Activated naive CD8-positive, alpha-beta T cell treated with anti-CD3 and anti-CD28 coated beads for 36 hours (primary cell): ENCODE data around the gene THAP8. TPM values are rescaled to one million over a fixed set of nuclear protein-coding genes. Genes with fewer than 3 reads are reported as not detected.
"Not testable (repeated sequence)": the region's sequence is repeated elsewhere in the genome, so short reads cannot be mapped to it uniquely, and the experiment has no call there.

ENCODE experiments used
- DNase-seq: peaks from one replicate; pipeline ENCODE4 v3.0.0; 2021
- H3K27ac Mint-ChIP-seq: one replicate; pipeline ENCODE4 v1.8.0; 2022; ENCODE audit warnings: mild to moderate bottlenecking, moderate library complexity, mixed read lengths
- H3K27me3 Mint-ChIP-seq: one replicate; pipeline ENCODE4 v1.8.0; 2022; ENCODE audit warnings: mild to moderate bottlenecking, mixed read lengths
- H3K36me3 Mint-ChIP-seq: one replicate; pipeline ENCODE4 v1.8.0; 2021; ENCODE audit warnings: mild to moderate bottlenecking, mixed read lengths
- H3K4me1 Mint-ChIP-seq: one replicate; pipeline ENCODE4 v1.8.0; 2021; ENCODE audit warnings: mixed read lengths
- H3K4me3 Mint-ChIP-seq: one replicate; pipeline ENCODE4 v1.8.0; 2022; ENCODE audit warnings: mild to moderate bottlenecking, moderate library complexity, mixed read lengths
- H3K9me3 Mint-ChIP-seq: one replicate; pipeline ENCODE4 v1.8.0; 2022; ENCODE audit warnings: mixed read lengths
- total RNA-seq, 2 experiments: library from RNA; stranded (reverse); gene quantifications; one replicate each; pipeline ENCODE4 v1.2.3, GENCODE V29; 2021

The THAP8 gene
- total RNA-seq, 2 experiments from 2014 or later, result 2.4 to 2.7 TPM

- Mint-ChIP-seq H3K27ac (no peak overlapping the region), H3K4me1 (no peaks in the 10 kb centered on the region), H3K36me3 (peaks cover 42% of the 10 kb centered on the region), H3K4me3 (no peak overlapping the region), H3K9me3 (no peaks in the 10 kb centered on the region), H3K27me3 (no peaks in the 10 kb centered on the region)
- no peak for DNase-seq
These were observed 27.8 kb upstream of the THAP8 start for GRCh38 chr19:36081894-36082293.

GRCh38 chr19:36081385-36081784 lies 27.3 kb upstream of the THAP8 start:
- no peak for DNase-seq
- no peaks in the 10 kb centered on the region for H3K9me3 Mint-ChIP-seq
- H3K36me3 Mint-ChIP-seq, result peaks cover 39% of the 10 kb centered on the region
- no peaks in the 10 kb centered on the region for H3K27me3 Mint-ChIP-seq
- H3K4me1 Mint-ChIP-seq, result no peaks in the 10 kb centered on the region
- no peak overlapping the region for H3K4me3 Mint-ChIP-seq
- H3K27ac Mint-ChIP-seq, result no peak overlapping the region

DNA sequence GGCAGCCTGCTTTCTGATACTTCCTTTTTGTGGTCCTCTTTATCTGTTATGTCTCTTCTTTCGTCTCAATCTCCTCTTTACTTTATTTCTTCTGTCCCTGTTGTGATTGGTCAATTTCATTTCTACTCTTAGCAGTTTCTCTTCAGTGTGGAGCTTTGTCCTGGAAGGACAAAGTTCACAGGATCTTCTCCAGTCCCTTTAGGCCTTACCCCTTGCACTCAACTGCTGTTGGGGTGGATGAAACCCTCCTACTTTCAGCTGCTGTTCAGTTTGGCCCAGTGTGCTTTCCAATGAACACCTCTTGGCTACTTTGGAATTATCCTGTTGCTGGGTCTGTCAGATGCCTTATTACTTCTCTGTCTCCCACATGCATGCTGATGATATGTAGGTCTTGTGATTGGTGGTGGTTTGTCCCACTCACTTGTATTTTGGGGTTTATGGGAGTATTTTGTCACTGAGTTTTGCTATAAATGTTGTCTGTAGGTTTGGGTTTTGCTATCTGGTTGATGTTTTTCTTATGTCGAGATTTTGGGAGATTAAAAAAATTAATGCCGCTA lies 25.4 kb upstream of the THAP8 start:
- Mint-ChIP-seq H3K9me3 (no peaks in the 10 kb centered on the region), H3K27ac (no peak overlapping the region), H3K36me3 (peaks cover 38% of the 10 kb centered on the region), H3K4me1 (no peaks in the 10 kb centered on the region), H3K27me3 (no peaks in the 10 kb centered on the region), H3K4me3 (no peak overlapping the region)
- no peak for DNase-seq

DNA sequence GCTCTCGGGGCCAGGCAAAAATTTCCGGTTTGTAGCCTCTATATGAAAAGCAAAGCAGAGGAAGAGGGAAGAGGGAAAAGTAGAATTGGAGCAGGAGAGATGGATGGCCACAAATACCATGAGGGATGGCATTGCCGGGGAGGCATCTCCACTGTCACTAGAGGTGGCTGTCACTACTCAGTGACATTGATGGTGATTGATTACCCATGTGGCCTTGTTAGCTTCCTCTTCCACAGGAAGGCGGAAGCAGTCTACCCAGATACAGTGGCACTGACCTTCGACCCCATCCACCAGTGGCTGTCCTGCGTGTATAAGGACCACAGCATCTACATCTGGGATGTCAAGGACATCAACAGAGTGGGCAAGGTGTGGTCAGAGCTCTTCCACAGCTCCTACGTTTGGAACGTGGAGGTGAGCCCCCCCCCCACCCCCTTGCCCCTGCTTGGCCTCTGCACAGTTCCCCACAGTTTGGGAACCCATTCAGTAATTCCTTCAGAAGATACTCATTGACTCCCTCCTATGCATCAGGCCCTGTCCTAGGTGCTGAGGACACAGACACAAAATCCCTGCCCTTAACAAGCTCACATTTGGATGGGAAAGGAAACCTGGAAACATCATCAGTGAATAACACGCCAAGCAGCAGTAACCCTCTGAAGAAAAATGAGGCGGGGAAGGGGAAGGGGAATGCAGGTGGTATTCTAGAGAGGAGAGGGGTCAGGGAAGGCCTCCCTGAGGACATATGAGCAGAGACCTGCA lies 19.2 kb upstream of the THAP8 start:
- H3K4me1 Mint-ChIP-seq, result no peaks in the 10 kb centered on the region
- DNase-seq, result no peak
- no peak overlapping the region for H3K4me3 Mint-ChIP-seq
- no peaks in the 10 kb centered on the region for H3K27me3 Mint-ChIP-seq
- peaks cover 32% of the 10 kb centered on the region for H3K36me3 Mint-ChIP-seq
- H3K27ac Mint-ChIP-seq, result no peak overlapping the region
- H3K9me3 Mint-ChIP-seq, result no peaks in the 10 kb centered on the region

DNA sequence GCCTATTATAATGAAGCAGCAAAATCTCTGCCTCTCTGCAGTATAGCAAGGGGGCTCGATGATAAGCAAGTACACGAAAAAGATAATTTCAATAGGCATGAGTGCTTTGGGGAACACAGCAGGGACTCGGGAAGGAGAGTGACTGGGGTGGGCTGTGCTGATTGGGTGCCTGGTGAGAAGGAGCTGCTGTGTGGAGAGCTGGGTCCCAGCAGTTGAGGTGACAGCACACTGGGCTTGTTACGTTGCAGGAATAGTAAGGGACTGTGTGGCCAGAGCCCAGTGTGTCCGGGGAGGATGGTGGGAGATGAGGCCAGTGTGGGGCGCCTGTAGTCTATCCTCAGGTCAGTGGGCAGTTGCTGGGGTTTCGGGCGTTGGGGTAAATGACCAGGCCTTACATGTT lies 18.0 kb upstream of the THAP8 start:
- no peak for DNase-seq
- no peaks in the 10 kb centered on the region for H3K9me3 Mint-ChIP-seq
- H3K27me3 Mint-ChIP-seq, result no peaks in the 10 kb centered on the region
- H3K27ac Mint-ChIP-seq, result no peak overlapping the region
- no peaks in the 10 kb centered on the region for H3K4me1 Mint-ChIP-seq
- no peak overlapping the region for H3K4me3 Mint-ChIP-seq
- peaks cover 40% of the 10 kb centered on the region for H3K36me3 Mint-ChIP-seq

- H3K36me3 Mint-ChIP-seq, result peaks cover 33% of the 10 kb centered on the region
- H3K9me3 Mint-ChIP-seq, H3K27me3 Mint-ChIP-seq, H3K4me3 Mint-ChIP-seq, DNase-seq, H3K27ac Mint-ChIP-seq, H3K4me1 Mint-ChIP-seq: not testable (repeated sequence)
These were observed 14.9 kb upstream of the THAP8 start for GRCh38 chr19:36068810-36069499.

DNA sequence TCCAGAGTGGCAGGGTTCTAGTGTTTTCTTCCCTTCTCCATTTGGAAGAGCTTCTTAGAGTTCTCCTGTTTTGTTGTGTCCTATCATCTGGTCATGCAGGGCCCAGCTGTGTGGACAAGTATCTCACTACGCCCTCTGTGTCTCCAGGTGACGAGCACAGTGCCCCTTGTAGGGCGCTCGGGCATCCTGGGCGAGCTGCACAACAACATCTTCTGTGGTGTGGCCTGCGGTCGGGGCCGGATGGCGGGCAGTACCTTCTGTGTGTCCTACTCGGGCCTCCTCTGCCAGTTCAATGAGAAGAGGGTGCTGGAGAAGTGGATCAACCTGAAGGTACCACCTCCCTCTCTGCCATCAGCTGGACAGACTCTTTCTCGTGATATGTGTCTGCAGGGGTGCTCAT lies 13.6 kb upstream of the THAP8 start:
- Mint-ChIP-seq H3K27ac (no peak overlapping the region), H3K9me3 (no peaks in the 10 kb centered on the region), H3K4me1 (no peaks in the 10 kb centered on the region), H3K27me3 (no peaks in the 10 kb centered on the region), H3K4me3 (no peak overlapping the region), H3K36me3 (peaks cover 26% of the 10 kb centered on the region)
- DNase-seq, result no peak

- peaks cover 24% of the 10 kb centered on the region for H3K36me3 Mint-ChIP-seq
- H3K4me3 Mint-ChIP-seq, result no peak overlapping the region
- no peaks in the 10 kb centered on the region for H3K9me3 Mint-ChIP-seq
- H3K27ac Mint-ChIP-seq, result no peak overlapping the region
- H3K4me1 Mint-ChIP-seq, result no peaks in the 10 kb centered on the region
- DNase-seq, result no peak
- no peaks in the 10 kb centered on the region for H3K27me3 Mint-ChIP-seq
These were observed 10.7 kb upstream of the THAP8 start for GRCh38 chr19:36064826-36065225.

- Mint-ChIP-seq H3K4me1 (peaks cover 4% of the 10 kb centered on the region), H3K27me3 (no peaks in the 10 kb centered on the region), H3K36me3 (peaks cover 6% of the 10 kb centered on the region), H3K27ac (no peak overlapping the region), H3K4me3 (no peak overlapping the region), H3K9me3 (no peaks in the 10 kb centered on the region)
- DNase-seq, result no peak
These were observed 7.3 kb upstream of the THAP8 start for GRCh38 chr19:36061367-36061766.

DNA sequence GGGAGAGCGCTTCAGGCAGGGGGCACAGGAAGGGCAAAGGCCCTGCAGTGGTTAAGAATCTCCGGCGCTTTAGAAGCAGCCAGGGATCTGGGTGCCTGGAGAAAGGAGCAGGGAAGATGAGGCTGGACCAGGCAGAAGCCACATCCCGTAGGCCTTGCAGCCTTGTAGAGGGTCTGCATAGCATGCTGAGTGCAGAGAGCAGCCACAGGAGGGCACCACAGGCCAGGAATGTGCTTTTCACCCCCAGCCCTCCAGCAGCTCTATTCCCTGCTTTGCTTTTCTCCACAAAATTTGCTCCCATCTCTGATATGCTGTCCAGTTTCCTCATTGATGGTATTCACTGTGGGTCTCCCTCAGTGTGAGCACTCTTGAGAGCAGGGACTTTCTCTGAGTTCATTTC lies 6.3 kb upstream of the THAP8 start:
- Mint-ChIP-seq H3K27me3 (no peaks in the 10 kb centered on the region), H3K4me3 (no peak overlapping the region), H3K9me3 (no peaks in the 10 kb centered on the region), H3K27ac (no peak overlapping the region), H3K4me1 (peaks cover 9% of the 10 kb centered on the region), H3K36me3 (peaks cover 6% of the 10 kb centered on the region)
- DNase-seq, result peak; percentile 14

DNA sequence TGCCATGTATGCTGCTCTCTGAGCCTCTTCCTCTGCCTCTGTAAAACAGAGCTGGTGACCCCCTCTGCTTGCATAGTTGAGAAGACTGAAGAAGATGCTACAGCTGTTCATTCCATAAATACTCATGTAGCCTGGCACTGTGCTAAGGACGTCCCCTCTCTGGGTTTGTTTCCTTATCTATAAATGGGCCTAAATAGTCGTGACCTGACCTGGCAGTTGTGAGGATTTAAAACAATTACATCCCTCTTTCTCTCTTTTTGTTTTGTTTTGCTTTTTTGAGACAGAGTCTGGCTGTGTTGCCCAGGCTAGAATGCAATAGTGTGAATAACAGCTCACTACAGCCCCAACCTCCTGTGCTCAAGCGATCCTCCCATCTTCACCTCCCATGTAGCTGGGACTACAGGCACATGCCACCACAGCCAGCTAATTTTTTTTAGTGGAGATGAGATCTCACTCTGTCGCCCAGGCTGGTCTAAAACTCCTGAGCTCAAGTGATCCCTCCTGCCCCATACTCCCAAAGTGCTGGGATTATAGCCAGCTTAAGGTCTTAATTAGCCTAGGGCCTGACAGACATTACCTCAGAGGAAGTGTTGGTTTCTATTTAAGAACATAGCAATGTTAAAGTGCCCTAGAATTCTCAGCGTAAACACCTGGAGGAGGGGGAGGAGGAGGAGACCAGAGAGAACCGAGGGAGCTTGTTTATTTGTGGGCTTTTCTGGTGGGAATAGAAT lies 5.3 kb upstream of the THAP8 start:
- H3K9me3 Mint-ChIP-seq, result no peaks in the 10 kb centered on the region
- H3K4me1 Mint-ChIP-seq, result peaks cover 12% of the 10 kb centered on the region
- no peak for DNase-seq
- H3K4me3 Mint-ChIP-seq, result no peak overlapping the region
- no peak overlapping the region for H3K27ac Mint-ChIP-seq
- H3K27me3 Mint-ChIP-seq, result no peaks in the 10 kb centered on the region
- peaks cover 6% of the 10 kb centered on the region for H3K36me3 Mint-ChIP-seq

DNA sequence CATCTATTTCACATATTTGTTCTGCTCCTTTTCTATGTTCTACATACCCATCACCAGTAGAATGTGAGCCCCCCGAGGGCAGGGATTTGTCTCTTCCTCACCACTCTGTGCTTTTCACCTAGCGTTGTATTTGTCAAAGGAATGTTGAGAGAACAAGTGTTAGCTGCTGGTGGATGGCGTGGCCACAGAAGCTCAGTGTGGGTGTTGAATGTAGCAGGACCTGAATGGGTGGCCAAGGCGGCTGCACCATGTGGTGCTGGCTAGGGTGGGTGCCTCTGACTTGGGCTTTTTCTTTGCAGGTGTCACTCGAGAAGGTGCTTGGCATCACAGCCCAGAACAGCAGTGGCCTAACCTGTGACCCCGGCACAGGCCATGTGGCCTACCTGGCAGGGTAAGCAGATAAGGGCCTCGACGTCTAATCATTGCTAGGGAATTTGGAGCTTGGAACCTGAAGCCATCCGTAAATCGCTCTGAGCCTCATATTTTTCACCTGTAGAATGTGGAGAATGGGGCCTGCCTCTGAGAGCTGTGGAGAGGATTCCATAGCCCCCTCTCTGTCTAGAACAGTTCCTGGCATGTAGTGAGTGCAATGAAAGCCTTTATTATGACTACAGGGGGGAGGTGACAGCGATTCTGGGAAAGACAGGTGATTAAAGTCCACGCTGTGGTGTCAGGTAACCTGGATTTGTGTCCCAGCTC lies 4.5 kb upstream of the THAP8 start:
- H3K4me3 Mint-ChIP-seq, result no peak overlapping the region
- peaks cover 6% of the 10 kb centered on the region for H3K36me3 Mint-ChIP-seq
- DNase-seq, result no peak
- no peaks in the 10 kb centered on the region for H3K27me3 Mint-ChIP-seq
- H3K4me1 Mint-ChIP-seq, result peaks cover 15% of the 10 kb centered on the region
- no peaks in the 10 kb centered on the region for H3K9me3 Mint-ChIP-seq
- H3K27ac Mint-ChIP-seq, result no peak overlapping the region

GRCh38 chr19:36054733-36055686 lies 925 bp upstream of the THAP8 start, which contains the start of gene WDR62:
TSS of gene WDR62 (plus strand) at chr19:36054897. CDS start at chr19:36054972, 75 bp downstream.
- H3K27ac Mint-ChIP-seq, result peak within 1 kb of the TSS; percentile 97
- peak within 1 kb of the TSS; percentile 98 for H3K4me3 Mint-ChIP-seq
- peak; percentile 95 for DNase-seq
- H3K27me3 Mint-ChIP-seq, result no peaks in the 10 kb centered on the region
- H3K4me1 Mint-ChIP-seq, result peaks cover 26% of the 10 kb centered on the region
- H3K9me3 Mint-ChIP-seq, result no peaks in the 10 kb centered on the region
- H3K36me3 Mint-ChIP-seq, result peaks cover 2% of the 10 kb centered on the region

- Mint-ChIP-seq H3K27ac (no peak overlapping the region), H3K4me1 (peaks cover 24% of the 10 kb centered on the region), H3K27me3 (no peaks in the 10 kb centered on the region), H3K36me3 (no peaks in the 10 kb centered on the region), H3K4me3 (no peak overlapping the region), H3K9me3 (no peaks in the 10 kb centered on the region)
- DNase-seq, result no peak
These were observed 2.4 kb downstream of the THAP8 start for GRCh38 chr19:36051637-36052036.
